RWPE2 (cell line): ENCODE results near the gene ADAMTS8.

Source experiments
- ATAC-seq: fragments of 200-7000 bp; cut with Tn5 transposase; 3 replicates; pipeline ENCODE4 v1.9.1; 2021; ENCODE audit warnings: low read depth
- DNase-seq: peaks from one replicate; pipeline ENCODE4 v3.0.0-alpha.2; 2020; ENCODE audit warnings: low spot score
- H3K27ac ChIP-seq: fragments of 450-650 bp; 2 replicates; pipeline ENCODE4 v1.5.1; 2017; ENCODE audit warnings: mild to moderate bottlenecking; ENCODE audit not compliant: poor library complexity, severe bottlenecking
- H3K27me3 ChIP-seq: fragments of 250-450 bp; sonication (Bioruptor Pico); 2 replicates; pipeline ENCODE4 v1.5.1; 2021; ENCODE audit warnings: mild to moderate bottlenecking, moderate library complexity; ENCODE audit not compliant: insufficient read depth, poor library complexity, severe bottlenecking
- H3K36me3 ChIP-seq: fragments of 250-450 bp; sonication (Bioruptor Pico); 2 replicates; pipeline ENCODE4 v1.5.1; 2020; ENCODE audit warnings: low read depth, mild to moderate bottlenecking, moderate library complexity
- H3K4me1 ChIP-seq: fragments of 250-450 bp; sonication (Bioruptor Pico); 2 replicates; pipeline ENCODE4 v1.5.1; 2021; ENCODE audit warnings: mild to moderate bottlenecking, moderate library complexity; ENCODE audit not compliant: insufficient read depth, poor library complexity, severe bottlenecking
- H3K4me3 ChIP-seq: fragments of 250-450 bp; sonication (Bioruptor Pico); 2 replicates; pipeline ENCODE4 v1.5.1; 2021; ENCODE audit warnings: mild to moderate bottlenecking, moderate library complexity; ENCODE audit not compliant: severe bottlenecking
- H3K9me3 ChIP-seq: fragments of 250-450 bp; sonication (Bioruptor Pico); 2 replicates; pipeline ENCODE4 v1.5.1; 2021; ENCODE audit warnings: mild to moderate bottlenecking, moderate library complexity; ENCODE audit not compliant: severe bottlenecking
- CTCF ChIP-seq: fragments of 450-650 bp; IDR thresholded peaks from one replicate; pipeline ENCODE4 v1.5.1; 2017; ENCODE audit warnings: mild to moderate bottlenecking, moderate library complexity; ENCODE audit not compliant: poor library complexity, severe bottlenecking

The ADAMTS8 gene

GRCh38 chr11:130370845-130371590 lies 57.4 kb downstream of the ADAMTS8 start:
- H3K4me3 ChIP-seq: no peak overlapping the region
- ATAC-seq: no peak
- no peaks in the 10 kb centered on the region for H3K9me3 ChIP-seq
- TF ChIP-seq CTCF: no peak
- H3K36me3 ChIP-seq: no peaks in the 10 kb centered on the region
- no peaks in the 10 kb centered on the region for H3K27me3 ChIP-seq
- H3K27ac ChIP-seq: no peak overlapping the region
- H3K4me1 ChIP-seq: no peaks in the 10 kb centered on the region
- DNase-seq: no peak

- no peak for DNase-seq
- Histone ChIP-seq H3K4me1 (no peaks in the 10 kb centered on the region), H3K4me3 (no peak overlapping the region), H3K27me3 (no peaks in the 10 kb centered on the region), H3K36me3 (no peaks in the 10 kb centered on the region), H3K9me3 (no peaks in the 10 kb centered on the region), H3K27ac (no peak overlapping the region)
- no peak for ATAC-seq
- TF ChIP-seq CTCF: no peak
These were observed 58.7 kb downstream of the ADAMTS8 start for GRCh38 chr11:130369713-130370112.

GRCh38 chr11:130369141-130369691 lies 59.2 kb downstream of the ADAMTS8 start:
- H3K36me3 ChIP-seq: no peaks in the 10 kb centered on the region
- H3K27ac ChIP-seq: no peak overlapping the region
- no peak overlapping the region for H3K4me3 ChIP-seq
- no peaks in the 10 kb centered on the region for H3K27me3 ChIP-seq
- H3K9me3 ChIP-seq: no peaks in the 10 kb centered on the region
- DNase-seq: no peak
- ATAC-seq: no peak
- TF ChIP-seq CTCF: no peak
- H3K4me1 ChIP-seq: no peaks in the 10 kb centered on the region

GRCh38 chr11:130359419-130359818 lies 69.0 kb downstream of the ADAMTS8 start:
- ATAC-seq: no peak
- Histone ChIP-seq H3K9me3 (peaks cover 12% of the 10 kb centered on the region), H3K36me3 (no peaks in the 10 kb centered on the region), H3K4me1 (no peaks in the 10 kb centered on the region), H3K4me3 (no peak overlapping the region), H3K27me3 (no peaks in the 10 kb centered on the region), H3K27ac (no peak overlapping the region)
- TF ChIP-seq CTCF: no peak
- no peak for DNase-seq

GRCh38 chr11:130358398-130358797 lies 70.0 kb downstream of the ADAMTS8 start:
- H3K9me3 ChIP-seq: peaks cover 12% of the 10 kb centered on the region
- H3K27ac ChIP-seq: no peak overlapping the region
- H3K4me1 ChIP-seq: no peaks in the 10 kb centered on the region
- H3K4me3 ChIP-seq: no peak overlapping the region
- DNase-seq (no peak), ATAC-seq (no peak)
- H3K27me3 ChIP-seq: no peaks in the 10 kb centered on the region
- no peak for TF ChIP-seq CTCF
- H3K36me3 ChIP-seq: no peaks in the 10 kb centered on the region
